Measurements from ENCODE around the gene TMEM115.

DNA sequence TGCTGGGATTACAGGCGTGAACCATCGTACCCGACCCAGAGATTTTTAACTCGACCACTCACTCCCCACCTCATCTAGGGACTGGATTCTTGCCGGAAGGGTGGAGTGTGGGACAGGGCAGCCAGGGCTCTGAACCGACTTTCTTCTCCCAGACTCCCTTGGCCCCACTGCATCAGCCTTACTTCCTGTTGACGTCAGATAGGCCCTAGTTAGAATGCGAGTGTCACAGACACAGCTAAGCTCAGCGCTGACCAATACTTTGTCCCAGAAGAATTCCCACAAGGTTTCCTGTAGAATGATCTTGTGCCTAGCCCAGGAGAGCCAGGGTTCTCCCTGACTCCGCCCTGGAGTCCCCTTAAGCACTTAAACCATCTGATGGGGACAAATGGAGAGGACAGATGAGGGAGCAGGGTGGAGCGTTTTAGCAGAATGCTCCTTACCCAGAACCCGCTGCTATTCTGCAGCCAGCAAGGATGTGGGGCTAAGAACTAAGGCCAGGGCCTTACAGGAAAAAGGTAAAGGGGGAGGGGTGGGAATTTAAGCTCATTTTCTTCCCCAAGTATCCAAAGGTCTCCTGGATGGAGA, 25.5 kb downstream of the TMEM115 start:
- TF ChIP-seq CTCF (conservative IDR thresholded peaks at IDR 0.05; ENCODE audit: low read depth, low read length) (no peak), RAD21 (IDR thresholded peaks at IDR 0.05; ENCODE audit: low read length) (no peak), CEBPB (IDR thresholded peaks at IDR 0.05; ENCODE audit: low read depth, low read length) (no peak), POLR2A (IDR thresholded peaks at IDR 0.05; ENCODE audit: low read depth, low read length) (peak; percentile 57), CHD1 (IDR thresholded peaks at IDR 0.05; ENCODE audit: low read depth, low read length) (no peak)
